Nucleus accumbens (tissue), 56 donors: ENCODE data around the gene INSIG1.

Experiments
- DNase-seq, 56 donors: peaks; one replicate each; lab custom pipeline; 2025; lab: John Stamatoyannopoulos, UW

The INSIG1 gene

GRCh38 chr7:155298834-155299534, 1.3 kb downstream of the INSIG1 start:
- peak; percentile 82 to 99 (median 97) for DNase-seq

- DNase-seq: peak in 5 of 56 donors; percentile 15 to 38 (median 28)
These were observed 2.0 kb downstream of the INSIG1 start for GRCh38 chr7:155299535-155300202.

- DNase-seq: peak in 5 of 56 donors; percentile 4 to 72 (median 22)
These were observed 3.2 kb downstream of the INSIG1 start for GRCh38 chr7:155300641-155301452.

- no peak for DNase-seq
These were observed 5.4 kb downstream of the INSIG1 start for GRCh38 chr7:155303039-155303593.

DNA sequence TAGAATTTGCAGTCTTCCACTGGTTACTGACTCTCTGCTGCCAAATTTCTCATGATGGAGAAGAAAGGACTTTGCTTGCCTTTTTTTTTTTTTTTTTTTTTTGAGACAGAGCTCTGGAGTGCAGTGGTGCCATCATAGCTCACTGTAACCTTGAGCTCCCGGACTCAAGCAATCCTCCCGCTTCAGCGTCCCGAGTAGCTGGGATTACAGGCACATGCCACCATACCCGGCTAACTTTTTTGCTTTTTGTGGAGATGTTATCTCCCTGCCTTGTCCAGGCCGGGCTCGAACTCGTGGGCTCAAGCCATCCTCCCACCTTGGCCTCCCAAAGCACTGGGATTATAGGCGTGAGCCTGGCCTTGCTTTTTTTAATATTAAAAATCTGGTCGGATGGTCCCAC, 6.2 kb downstream of the INSIG1 start:
- no peak for DNase-seq

GRCh38 chr7:155305231-155305904, 7.7 kb downstream of the INSIG1 start:
- DNase-seq: no peak

- DNase-seq: peak in 1 of 56 donors; percentile 21
These were observed 9.2 kb downstream of the INSIG1 start for GRCh38 chr7:155306673-155307470.

- no peak for DNase-seq
These were observed 10.8 kb downstream of the INSIG1 start for GRCh38 chr7:155308330-155309020.

GRCh38 chr7:155309021-155309338, 11.3 kb downstream of the INSIG1 start:
- no peak for DNase-seq

GRCh38 chr7:155310425-155311114, 12.9 kb downstream of the INSIG1 start:
- DNase-seq: no peak

DNA sequence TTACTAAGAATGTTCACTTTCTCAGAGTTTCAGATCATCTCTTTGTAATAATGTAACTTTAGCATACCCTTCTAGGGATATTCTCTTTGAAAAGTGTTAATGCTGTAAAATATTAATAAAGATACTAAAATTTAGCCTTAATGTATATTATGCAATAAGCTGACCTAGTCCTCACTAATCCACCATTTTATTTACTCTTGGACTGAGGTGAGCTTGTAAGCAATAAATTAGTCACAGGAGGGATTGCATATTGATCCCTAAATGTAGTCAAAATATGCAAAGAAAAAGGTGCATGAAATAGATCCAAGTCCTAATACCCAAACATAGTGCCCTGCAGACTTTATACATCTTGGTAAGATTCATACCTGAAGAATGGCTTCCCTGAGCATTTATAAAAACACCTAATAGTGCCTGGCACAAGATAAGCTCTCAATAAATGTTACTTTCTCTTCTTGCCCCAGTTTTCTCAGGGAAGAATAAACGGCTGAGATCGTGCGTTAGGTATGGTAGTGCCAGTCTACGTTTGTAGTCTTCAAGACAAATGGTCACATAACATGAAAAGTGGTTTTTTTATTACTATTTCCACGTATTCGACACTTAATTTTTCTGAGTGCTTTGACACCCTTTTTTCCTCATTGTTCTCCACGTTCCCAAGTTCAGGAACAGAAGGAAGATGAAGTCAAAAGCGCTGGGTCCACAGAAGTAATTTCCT, 14.3 kb downstream of the INSIG1 start:
- no peak for DNase-seq

- DNase-seq: no peak
These were observed 15.0 kb downstream of the INSIG1 start for GRCh38 chr7:155312633-155313032.

DNA sequence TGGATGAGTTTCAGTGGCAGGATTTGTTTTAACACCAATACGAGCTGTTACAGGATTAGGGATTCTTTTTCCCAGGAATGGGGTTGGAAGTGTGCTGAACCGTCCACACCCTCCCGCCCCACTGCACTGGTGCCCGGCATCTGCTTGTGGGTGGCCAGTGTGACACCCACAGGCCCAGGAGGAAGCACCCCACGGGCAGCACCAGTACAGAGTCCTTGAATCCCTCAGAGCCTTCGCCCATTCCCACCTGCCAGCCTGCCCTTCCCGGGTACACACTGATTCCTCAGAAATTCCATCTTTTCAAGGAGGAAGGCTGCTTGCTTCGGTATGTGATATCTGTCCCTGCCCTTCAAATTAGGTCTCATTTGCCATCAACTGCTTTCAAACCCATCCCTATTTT, 15.4 kb downstream of the INSIG1 start:
- DNase-seq: no peak

GRCh38 chr7:155315977-155316376, 18.3 kb downstream of the INSIG1 start:
- no peak for DNase-seq

DNA sequence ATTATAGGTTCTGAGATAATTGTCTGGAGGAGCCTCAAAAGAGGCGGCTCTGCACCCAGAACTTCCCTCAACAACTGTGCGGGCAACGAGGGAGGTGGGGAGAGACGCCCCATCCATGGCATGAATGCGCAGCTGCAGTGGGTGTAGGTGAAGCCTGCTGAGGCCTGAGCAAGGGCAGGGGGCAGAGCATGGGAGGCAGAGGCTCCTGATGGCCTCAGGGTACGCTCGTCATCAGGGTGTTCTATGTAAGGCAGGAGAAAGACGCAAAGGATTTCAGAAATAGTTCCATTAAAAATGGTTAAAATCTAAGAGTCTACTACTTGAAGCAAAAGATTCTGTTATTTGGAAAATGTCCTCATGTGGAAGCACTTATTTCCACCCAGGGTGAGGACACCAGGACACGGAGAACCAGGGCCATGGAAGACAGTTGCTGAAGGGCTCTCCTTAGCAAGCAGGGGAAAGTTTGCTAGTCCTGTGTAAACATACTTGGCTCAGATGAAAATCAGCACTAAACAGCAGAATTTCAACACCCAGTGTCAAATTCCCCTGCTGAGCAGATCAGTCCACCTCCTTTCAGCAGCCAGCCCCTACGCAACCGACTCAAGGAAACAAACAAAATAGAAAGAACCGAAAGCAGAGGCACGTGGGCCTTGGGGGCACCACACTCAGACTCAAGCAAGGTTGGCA, 18.9 kb downstream of the INSIG1 start:
- DNase-seq: no peak

GRCh38 chr7:155317114-155317434, 19.4 kb downstream of the INSIG1 start:
- no peak for DNase-seq

GRCh38 chr7:155318245-155318644, 20.6 kb downstream of the INSIG1 start:
- DNase-seq: no peak
